Activated CD4-positive, alpha-beta T cell treated with anti-CD3 and anti-CD28 coated beads, Interleukin-2, Interleukin-6, amounts not matched to agents 100 ng/mL and 50 ng/mL, durations not matched to agents 16 hours and 8 hours (primary cell): Measurements from ENCODE around the gene ASB16.
"Not testable (repeated sequence)": the region's sequence is repeated elsewhere in the genome, so short reads cannot be mapped to it uniquely, and the experiment has no call there.

ENCODE experiments used
- DNase-seq: peaks from one replicate; pipeline ENCODE4 v3.0.0-alpha.2; 2020

Gene ASB16

DNA sequence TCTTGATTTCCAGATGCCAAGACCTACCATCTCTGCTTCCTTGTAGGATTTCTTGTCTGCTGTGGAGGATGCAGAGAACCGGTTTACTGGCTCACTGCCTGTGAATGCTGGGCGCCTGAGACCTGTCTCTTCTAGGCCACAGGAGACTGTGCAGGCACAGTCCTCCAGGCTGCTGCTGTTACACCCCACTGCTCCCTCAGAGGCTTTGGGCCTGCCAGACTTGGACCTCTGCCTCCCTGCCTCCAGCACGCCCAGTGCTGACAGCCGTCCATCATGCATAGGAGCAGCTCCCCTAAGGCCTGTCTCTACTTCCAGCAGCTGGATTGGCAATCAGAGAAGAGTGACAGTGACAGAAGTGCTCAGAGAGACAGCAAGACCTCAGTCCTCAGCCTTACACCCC lies 22.7 kb upstream of the ASB16 start:
- DNase-seq: no peak

DNA sequence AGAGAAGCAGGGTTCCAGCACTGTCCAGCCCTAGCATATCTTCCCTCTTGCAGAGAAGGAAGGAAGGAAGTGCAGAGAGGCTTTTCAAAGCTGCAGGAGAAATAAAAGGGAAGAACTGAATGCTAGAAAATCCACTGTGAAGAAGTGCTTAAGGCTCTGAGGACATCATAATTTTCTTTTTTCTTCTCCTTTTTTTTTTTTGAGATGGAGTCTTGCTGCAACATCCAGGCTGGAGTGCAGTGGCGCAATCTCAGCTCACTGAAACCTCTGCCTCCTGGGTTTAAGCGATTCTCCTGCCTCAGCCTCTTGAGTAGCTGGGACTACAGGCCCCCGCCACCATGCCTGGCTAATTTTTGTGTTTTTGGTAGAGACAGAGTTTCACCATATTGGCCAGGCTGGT lies 21.4 kb upstream of the ASB16 start:
- not testable (repeated sequence) for DNase-seq

DNA sequence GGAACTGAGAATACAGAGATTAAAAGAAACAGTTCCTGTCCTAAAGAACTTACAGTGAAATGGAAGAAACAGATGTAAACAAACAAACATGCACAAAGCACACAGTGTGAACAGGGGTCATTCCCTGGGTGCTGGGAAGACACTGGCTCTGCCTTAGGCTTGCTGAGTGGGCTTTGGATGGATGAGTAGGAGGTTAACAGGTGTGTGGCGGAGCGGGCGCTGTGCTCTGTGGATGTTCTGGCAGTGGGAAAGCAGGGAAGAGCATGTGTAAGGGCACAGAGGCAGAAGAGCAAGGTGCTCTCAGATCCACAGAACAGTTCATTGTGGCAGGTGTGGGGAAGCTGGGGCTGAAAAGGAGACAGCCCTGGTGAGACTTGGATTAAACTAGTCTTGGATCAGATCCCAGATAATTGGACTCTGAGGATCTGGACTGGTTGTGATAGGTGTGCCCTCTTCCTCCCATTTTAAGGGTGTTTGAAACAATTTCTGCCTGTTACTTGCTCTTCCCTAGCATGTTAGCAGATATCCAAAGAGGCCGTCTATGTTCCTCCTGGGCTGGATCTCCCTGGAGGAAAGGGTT lies 20.7 kb upstream of the ASB16 start:
- no peak for DNase-seq

DNA sequence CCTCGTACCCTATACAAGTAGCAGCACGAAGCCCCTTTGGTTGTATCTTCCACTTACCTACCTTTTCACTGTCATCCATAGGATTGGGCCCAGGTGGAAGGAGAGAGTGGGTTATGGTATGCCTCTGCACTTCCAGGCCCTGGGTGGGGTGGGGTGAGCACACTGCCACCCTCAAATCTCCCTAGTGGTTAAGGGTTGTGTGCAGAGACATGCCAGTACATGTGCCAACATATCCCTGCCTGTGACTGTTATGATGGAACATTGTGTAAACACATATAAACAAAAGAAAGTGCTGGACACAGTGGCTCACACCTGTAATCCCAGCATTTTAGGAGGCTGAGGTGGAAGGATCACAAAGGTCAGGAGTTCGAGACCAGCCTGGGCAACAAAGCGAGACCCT lies 17.6 kb upstream of the ASB16 start:
- no peak for DNase-seq

DNA sequence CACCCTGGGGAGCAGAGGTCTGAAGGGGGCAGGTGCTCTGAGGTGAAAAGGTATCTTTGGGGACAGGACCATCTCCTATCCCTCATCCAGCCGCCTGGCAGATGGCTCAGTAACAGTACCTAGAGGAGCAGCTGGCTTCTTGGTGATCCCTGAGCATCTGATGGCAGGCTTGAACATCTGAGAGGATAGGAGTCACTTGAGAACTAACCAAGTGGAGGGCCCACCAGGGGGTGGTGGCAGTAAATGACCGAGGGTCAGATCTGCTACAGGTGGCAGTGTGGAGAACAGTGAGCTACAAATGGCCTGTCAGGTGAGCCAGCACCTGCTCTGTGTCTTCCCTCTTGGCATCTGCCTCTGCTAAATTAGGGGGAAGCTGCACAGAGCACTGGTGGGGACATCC lies 15.0 kb upstream of the ASB16 start:
- no peak for DNase-seq

DNA sequence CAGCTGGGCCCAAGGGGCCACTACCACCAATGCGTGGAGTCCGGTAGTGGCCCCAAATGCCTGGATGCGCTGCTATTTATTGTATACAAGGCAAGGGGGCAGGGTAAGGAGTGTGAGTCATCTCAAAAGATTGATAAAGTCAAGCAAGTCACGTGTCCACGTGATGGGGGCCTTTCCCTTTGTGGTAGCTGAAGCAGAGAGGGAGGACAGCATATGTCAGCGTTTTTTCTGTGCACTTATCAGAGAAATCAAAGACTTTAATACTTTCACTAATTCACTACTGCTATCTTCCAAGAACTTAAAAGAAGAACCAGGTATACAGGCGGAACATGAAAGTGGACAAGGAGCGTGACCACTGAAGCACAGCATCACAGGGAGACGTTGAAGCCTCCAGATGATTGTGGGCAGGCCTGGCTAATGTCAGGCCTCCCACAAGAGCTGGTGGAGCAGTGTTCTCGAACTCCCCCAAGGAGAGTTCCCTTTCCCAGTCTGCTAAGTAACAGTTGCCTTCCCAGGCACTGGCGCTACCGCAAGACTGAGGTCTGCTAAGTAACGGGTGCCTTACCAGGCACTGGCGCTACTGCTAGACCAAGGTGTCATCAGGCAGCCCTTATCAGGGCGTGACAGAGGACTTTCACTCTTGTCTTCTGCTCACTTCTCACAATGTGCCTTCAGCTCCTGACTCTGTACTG lies 10.8 kb upstream of the ASB16 start:
- peak; percentile 59 for DNase-seq

DNA sequence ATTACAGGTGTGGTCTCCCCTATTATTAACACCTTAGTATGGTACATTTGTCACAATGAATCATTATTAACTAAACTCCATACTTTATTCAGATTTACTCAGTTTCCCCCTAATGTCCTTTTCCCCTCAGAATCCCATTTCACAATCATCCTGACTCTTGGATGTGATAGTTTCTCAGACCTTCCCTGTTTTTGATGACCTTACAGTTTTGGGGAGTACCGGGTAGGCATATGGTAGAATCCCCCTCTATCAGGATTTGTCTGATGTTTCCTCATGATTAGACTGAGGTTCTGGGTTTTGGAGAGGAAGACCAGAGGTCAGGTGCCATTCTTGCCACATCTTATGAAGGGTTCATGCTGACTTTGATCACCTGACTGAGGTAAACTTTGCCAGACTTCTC lies 6.0 kb upstream of the ASB16 start:
- DNase-seq: no peak

DNA sequence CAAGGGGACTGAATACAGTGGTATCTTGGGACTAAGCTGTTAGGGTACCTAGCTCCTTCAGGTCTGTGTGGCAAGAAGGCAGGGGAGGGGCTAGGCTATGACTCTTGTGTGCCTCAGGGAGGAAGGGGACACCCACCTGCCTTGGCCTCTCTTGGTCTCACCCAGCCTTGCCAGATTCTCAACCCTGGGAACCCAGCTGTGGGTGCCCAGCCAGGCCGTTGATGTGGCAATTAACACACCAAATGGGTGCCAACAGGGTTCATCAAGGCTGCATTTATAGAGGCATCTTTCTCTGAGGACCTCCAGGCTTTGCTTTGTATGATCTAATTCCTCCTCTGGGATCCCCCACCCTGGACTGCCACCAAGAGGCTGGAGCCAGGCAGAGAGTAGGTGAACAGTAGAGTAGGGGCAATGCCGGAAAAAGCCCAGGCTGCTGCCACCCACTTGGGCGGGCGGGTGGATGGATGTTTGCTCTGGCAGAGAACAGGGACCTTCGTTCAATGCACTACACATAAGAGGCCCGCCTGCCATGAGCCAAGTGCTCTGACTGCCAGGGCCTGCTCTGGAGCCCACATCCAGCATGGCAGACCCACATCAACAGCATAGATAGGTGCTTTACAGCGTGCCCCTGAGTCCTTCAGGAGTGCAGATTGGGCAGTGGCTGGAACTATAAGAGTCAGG lies 3.2 kb upstream of the ASB16 start:
- no peak for DNase-seq

DNA sequence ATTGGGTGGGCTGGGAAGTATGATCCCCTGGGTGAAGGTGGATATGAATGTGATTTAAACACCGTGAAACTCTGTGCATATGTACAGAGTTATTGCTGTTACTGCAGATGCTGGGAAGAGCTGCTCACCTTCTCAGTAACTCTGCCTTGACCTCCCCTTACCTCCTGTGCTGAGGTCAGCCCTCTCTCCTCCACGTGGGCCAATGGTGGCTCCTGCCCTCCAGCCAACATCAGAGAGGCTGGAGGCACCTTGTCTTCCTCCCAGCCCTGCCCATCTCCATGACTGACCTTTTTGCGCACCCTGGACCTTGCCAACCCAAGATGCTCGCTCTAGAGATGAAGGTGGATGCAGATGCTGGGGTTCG lies 387 bp upstream of the ASB16 start:
- DNase-seq: no peak

DNA sequence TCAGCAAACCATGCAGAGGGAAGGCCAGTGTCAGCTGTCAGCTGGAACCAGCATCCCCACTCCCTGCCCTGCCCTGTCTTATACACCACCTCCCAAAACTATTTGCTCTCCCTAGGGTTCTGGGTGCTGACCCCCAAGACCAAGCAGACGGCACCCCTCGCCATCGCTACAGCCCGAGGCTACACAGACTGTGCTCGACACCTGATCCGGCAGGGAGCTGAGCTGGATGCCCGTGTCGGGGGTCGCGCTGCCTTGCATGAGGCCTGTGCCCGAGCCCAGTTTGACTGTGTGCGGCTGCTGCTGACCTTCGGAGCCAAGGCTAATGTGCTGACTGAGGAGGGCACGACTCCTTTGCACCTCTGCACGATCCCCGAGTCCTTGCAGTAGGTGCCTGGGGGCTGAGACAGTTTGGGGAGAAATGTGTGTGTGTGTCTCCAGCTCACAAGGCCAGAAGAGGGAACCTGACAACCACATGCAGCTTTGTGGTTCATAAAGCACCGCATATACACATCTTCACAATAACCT lies 1.5 kb downstream of the ASB16 start:
- no peak for DNase-seq

DNA sequence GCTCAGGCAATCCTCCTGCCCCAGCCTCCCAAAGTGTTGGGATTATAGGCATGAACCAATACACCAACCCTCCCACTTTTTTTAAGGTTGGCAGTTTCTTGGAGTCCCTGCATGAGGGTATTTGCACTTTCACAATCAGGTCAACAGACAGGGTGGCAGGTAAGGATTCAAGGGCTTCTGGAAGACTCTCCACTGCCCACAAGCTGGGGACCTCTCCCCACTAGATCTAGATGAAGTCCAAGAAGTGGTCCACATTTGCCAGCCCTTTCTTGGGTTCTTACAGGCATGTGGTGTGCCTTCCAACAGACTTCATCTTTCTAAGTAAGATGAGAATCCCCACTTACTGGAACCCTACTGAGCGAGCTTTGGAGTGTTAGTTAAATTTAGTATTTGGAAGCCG lies 3.9 kb downstream of the ASB16 start:
- DNase-seq: no peak

DNA sequence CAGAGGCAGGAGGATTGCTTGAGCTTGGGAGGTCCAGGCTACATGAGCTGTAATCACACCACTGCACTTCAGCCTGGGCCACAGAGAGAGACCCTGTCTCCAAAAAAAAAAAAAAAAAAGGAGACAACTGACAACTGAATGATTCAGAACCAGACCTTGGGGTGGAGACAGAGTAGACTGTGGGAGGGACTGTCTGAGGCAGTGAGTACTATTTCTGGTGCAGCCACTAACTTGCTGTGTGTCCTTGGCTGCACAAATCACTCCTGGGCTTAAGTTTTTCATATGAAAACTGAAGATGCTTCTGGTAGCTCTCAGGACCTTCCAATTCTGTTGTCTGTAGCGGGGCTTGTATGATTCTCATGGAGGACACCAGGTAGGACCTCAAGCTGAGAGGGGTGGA lies 5.8 kb downstream of the ASB16 start:
- DNase-seq: no peak

DNA sequence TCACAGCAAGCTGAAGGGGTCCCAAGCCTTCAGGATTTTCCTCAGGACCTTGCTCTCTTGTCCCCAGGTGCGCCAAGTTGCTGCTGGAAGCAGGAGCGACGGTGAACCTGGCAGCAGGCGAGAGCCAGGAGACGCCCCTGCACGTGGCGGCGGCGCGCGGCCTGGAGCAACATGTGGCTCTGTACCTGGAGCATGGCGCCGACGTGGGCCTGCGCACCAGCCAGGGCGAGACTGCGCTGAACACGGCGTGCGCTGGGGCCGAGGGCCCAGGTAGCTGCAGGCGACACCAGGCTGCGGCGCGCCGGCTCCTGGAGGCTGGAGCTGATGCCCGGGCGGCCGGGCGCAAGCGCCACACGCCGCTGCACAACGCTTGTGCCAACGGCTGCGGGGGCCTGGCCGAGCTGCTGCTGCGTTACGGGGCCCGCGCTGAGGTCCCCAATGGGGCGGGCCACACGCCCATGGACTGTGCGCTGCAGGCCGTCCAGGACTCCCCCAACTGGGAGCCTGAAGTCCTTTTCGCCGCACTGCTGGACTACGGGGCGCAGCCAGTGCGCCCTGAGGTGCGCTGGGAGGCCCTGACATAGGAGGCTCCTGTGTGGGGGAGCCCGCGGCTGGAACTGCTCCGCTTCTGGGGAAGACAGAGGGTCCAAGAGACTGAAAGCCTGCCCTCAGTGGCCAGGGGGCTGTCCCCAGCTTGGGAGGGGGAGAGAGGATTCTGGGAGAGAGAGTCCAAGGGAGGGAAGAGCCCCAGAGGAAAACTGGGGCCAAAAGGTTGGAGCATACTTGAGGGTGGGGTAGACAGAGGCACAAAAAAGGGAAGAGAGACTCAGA lies 6.4 kb downstream of the ASB16 start:
- DNase-seq: no peak

DNA sequence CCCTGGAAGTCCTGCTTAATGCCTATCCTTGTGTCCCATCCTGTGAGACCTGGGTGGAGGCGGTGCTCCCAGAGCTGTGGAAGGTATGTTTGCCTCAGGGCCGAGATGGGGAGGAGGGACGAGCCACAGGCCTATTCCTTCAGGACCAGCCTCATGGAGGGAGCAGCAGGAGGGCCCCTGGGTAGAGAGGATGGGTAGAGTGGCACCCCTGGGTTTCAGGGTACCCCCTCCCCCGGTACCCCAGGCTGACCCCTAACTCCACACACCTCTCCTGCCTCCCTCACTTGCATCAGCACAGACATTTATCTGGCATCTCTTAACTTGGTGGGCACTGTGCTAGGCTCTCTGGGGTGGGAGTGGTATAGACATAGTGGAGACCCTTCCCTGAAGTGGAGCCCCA lies 7.1 kb downstream of the ASB16 start:
- DNase-seq: no peak

DNA sequence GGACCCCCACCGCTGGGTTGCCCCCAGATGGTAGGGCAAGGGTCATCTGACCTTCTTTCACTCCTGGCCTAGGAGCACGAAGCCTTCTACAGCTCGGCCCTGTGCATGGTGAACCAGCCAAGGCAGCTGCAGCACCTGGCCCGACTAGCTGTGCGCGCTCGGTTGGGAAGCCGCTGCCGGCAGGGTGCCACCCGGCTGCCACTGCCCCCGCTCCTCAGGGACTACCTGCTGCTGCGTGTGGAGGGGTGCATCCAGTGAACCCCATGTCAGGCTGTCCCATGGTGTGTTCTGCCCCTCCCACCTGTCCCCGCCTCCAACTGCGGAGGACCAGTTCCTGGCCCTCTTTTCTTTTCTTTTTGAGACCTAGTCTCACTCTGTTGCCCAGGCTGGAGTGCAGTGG lies 7.6 kb downstream of the ASB16 start:
- no peak for DNase-seq

DNA sequence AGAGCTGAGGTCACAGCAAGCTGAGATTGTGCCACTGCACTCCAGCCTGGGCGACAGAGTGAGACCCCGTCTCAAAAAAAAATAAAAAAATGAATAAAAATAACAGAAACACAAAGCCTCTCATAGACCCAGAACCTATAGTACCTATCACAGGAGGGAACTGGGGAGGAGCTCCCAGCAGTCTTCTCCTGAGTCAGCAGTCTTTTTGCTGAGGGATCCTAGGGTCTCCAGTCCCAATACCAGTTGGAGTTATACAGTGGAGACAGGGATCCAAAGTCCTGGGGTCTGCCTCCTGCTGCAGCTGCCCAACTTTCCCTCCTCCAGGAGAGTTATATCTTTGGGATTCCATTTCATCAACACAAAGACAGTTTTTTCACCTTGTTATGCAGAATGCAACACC lies 12.5 kb downstream of the ASB16 start:
- no peak for DNase-seq

DNA sequence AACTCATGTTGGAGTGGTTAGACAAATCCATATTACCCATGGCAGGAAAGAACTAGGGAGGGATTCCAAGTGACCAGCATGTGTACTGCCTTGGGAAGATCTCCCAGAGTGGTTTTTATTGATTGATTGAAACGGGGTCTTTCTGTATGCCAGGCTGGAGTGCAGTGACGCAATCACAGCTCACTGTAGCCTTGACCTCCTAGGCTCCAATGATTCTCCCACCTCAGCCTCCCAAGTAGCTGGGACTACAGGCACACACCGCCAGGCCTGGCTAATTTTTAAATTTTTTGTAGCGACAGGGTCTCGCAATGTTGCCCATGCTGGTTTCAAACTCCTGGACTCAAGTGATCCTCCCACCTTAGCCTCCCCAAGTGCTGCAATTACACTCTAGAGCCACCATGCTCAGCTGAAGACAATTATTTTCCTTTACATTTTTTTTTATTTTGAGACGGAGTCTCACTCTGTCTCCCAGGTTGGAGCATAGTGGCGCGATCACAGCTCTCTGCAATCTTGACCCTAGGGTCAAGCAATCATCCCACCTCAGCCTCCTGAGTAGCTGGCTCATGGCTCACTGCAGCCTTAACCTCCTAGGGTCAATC lies 13.8 kb downstream of the ASB16 start:
- DNase-seq: no peak

DNA sequence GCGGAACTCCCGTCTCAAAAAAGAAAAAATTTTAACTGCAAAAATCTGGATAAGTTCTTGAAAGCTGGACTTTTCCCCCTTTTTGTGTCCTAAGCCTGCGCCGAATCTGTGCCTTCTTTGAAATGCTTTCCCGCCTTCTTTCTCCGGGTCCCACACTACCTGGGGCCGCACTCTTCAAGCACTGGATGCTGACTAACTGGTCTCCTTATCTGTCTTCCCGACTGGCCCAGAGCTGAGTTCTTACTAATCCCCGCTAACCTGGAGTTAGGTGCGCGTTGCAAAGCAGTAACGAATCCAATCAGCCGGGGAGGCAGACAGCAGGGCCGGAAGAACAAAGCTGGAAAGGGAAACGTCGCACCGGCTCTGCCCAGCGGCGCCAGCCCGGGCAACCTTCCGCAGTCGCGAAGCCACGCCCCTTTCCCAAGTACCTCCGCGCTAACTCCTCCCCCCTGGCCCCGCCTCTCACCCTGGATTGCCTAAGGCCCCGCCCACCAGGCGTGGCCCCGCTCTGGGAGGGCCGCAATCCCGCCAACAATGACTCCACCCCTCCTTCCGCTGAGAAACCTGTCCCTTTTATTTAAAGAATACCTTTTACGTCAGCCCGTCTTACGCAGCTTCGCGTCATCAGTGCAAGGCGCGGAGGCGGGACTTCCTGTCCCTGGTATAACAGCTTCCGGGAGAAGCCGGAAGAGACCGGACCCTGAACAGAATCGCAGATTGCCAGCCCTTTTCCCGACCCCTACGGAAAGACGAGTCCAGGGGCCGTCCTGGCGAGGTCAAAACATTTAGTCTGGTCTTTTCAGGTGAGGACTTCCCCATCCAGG lies 16.0 kb downstream of the ASB16 start, which contains the start of gene TMUB2:
TMUB2 (plus strand) TSS at position 666 of the 824 bp plus-strand sequence. CDS start 737 bp downstream, outside the sequence.
- peak; percentile 99 for DNase-seq

DNA sequence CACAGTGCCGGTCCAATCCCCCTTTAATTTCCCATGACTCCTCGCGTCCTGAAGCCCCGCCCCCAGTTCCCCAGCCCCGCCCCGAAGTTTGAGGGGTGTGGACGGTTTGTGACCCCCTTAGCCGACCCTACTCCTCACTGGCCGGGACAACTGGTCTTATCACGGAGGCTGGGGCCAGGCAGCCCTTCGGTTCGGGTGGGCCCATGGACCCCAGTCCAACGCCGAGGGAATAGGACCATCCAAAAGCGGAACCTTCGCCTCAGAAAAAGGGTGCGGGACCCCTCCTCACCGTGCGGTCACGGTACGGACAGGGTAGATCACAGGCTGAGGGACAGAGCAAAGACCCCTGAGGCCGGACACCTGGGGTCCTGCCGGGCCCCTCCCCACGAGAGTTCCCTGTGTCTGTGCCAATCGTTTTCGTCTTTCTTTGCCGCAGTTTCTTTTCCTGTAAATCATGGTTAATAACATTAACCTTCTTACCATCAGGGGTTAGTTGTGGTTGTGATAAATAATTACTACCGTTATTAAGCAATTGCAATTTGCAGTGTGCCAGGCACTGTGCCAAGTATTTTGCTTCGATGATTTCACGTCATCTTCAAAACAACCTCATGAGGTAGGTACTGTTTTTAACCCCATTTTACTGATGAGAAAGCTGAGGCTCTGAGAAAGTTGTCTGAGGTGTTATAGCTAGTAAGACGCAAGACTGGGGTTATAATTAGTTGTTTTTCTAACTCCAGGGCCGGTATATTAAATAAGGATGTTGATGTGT lies 16.8 kb downstream of the ASB16 start:
- DNase-seq: no peak

DNA sequence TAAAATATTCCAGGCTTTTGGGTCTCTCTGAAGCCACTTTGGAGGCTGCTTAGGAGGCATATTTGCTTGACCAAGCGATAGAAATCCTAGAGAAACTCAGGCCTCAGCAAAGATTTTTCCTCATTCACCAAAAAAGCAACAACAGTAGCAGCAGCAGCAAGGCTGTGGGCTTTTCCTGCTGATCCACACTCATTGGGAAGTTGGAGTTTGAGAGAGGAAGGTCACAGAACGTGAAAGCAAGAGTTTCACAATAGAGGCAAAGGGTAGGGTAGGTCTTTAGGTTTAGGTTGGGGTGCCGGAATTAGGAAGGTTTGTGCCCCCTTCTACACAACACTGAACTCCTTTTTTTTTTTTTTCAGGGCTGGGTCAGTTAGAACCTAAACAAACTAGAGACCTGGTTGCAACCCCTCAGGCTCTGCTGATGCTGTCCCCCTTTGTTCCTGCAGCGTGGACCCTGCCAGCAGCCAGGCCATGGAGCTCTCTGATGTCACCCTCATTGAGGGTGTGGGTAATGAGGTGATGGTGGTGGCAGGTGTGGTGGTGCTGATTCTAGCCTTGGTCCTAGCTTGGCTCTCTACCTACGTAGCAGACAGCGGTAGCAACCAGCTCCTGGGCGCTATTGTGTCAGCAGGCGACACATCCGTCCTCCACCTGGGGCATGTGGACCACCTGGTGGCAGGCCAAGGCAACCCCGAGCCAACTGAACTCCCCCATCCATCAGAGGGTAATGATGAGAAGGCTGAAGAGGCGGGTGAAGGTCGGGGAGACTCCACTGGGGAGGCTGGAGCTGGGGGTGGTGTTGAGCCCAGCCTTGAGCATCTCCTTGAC lies 18.3 kb downstream of the ASB16 start:
- DNase-seq: no peak
